ENCODE data around the gene ILF3. TPM values are rescaled to one million over a fixed set of nuclear protein-coding genes. Genes with fewer than 3 reads are reported as not detected.

Gene ILF3
- polyA plus RNA-seq, 2 donors, result 84.2 to 107 TPM

DNA sequence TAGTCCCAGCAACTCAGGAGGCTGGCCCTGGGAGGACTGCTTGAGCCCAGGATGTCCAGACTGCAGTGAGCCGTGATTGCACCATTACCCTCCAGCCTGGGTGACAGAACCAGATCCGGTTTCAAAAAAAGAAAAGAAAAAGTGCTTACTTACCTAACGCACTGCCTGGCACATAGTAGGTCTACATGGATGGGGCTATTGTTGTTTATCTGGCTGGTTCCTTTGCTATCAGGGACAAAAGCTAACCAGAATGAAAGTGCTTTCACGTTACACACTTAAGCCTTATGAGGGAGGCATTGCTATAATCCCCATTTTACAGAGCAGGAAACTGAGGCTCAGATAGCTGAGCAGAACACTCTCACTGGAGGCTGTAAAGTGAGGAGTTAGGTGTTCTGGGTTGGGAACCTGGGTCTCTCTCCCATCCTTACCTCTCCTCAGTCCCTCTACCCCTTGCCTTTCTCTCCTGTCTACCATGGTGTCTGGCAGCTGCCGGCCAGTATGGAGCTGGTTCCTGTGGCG is 66.5 kb downstream of the ILF3 start:
- Histone ChIP-seq H3K36me3 (ENCODE audit: control insufficient read depth in 2 of 2, insufficient read depth in 2 of 2, low read length in 1 of 2) (peaks cover 0 to 6% of the 10 kb centered on the region in 2 donors), H3K9me3 (ENCODE audit: control insufficient read depth in 2 of 2, insufficient read depth in 1 of 2, low read depth in 1 of 2, low read length in 1 of 2) (no peaks in the 10 kb centered on the region), H3K27me3 (ENCODE audit: control insufficient read depth in 1 of 2, insufficient read depth in 2 of 2, low read length in 2 of 2) (no peaks in the 10 kb centered on the region), H3K4me3 (ENCODE audit: low read depth in 1 of 2, low read length in 2 of 2) (no peak overlapping the region), H3K27ac (ENCODE audit: low read depth in 2 of 2, low read length in 1 of 2) (no peak overlapping the region), H3K4me1 (ENCODE audit: control insufficient read depth in 2 of 2, insufficient read depth in 2 of 2, low read length in 1 of 2) (peaks cover 4 to 12% of the 10 kb centered on the region in 2 donors)
- WGBS, 2 donors, result 90 to 94% methylated on average over 6 of the region's 6 CpGs

DNA sequence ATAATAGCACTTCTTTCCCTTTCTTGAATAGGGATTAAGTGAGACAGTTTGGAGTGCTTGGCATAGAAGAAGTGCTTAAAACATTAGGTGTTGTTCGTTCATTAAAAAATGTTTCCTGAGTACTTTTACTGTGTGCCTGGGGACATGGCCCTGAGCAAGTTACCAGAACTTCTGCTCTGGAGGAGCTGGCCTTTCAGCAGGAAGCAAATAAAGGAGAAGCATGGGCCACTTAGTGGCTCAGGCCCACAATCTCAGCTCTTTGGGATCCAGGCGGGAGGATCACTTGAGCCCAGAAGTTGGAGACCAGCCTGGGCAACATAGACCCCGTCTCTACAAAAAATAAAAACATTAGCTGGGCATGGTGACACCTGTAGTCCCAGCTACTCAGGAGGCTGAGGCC is 69.4 kb downstream of the ILF3 start:
- no peak overlapping the region for H3K27ac ChIP-seq (ENCODE audit: low read depth in 2 of 2, low read length in 1 of 2)
- 85 to 88% methylated on average over 3 of the region's 3 CpGs for WGBS, 2 donors
- no peaks in the 10 kb centered on the region for H3K27me3 ChIP-seq (ENCODE audit: control insufficient read depth in 1 of 2, insufficient read depth in 2 of 2, low read length in 2 of 2)

DNA sequence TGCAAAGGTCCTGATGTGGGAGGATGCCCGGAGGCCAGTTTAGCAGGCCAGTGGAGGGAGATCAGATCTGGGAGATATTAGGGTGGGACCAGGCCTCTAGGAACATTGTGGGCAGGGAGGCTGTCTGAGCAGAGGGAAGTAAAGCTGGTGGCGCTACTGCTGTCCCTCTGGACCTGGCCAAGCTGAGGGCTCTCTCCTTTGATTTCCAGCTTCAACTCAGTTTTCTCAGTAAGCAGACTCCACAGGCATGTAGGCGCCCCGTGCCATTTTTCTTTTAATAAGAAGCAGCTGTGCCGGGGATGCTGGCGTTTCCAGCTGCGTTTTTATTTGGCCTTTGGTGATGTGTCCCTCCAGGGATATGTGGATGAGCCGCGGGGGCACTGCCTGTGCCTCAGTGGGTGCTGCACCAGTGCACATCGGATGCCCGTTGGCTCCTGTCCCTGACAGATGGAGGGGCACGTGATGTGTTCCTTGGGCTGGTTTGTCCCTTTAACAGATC is 70.5 kb downstream of the ILF3 start:
- Histone ChIP-seq H3K36me3 (ENCODE audit: control insufficient read depth in 2 of 2, insufficient read depth in 2 of 2, low read length in 1 of 2) (peaks cover 0 to 9% of the 10 kb centered on the region in 2 donors), H3K27me3 (ENCODE audit: control insufficient read depth in 1 of 2, insufficient read depth in 2 of 2, low read length in 2 of 2) (no peaks in the 10 kb centered on the region), H3K9me3 (ENCODE audit: control insufficient read depth in 2 of 2, insufficient read depth in 1 of 2, low read depth in 1 of 2, low read length in 1 of 2) (no peaks in the 10 kb centered on the region), H3K4me1 (ENCODE audit: control insufficient read depth in 2 of 2, insufficient read depth in 2 of 2, low read length in 1 of 2) (peaks cover 3 to 12% of the 10 kb centered on the region in 2 donors), H3K4me3 (ENCODE audit: low read depth in 1 of 2, low read length in 2 of 2) (no peak overlapping the region), H3K27ac (ENCODE audit: low read depth in 2 of 2, low read length in 1 of 2) (peak overlapping the region in 1 of 2 donors; percentile 35)
- 75 to 80% methylated on average over 12 of the region's 12 CpGs for WGBS, 2 donors

More for the DNA sequence above, 69.4 kb downstream of the ILF3 start:
- no peaks in the 10 kb centered on the region for H3K9me3 ChIP-seq (ENCODE audit: control insufficient read depth in 2 of 2, insufficient read depth in 1 of 2, low read depth in 1 of 2, low read length in 1 of 2)
- H3K36me3 ChIP-seq (ENCODE audit: control insufficient read depth in 2 of 2, insufficient read depth in 2 of 2, low read length in 1 of 2), result peaks cover 0 to 6% of the 10 kb centered on the region in 2 donors
- no peak overlapping the region for H3K4me3 ChIP-seq (ENCODE audit: low read depth in 1 of 2, low read length in 2 of 2)
- H3K4me1 ChIP-seq (ENCODE audit: control insufficient read depth in 2 of 2, insufficient read depth in 2 of 2, low read length in 1 of 2), result peaks cover 4 to 18% of the 10 kb centered on the region in 2 donors

DNA sequence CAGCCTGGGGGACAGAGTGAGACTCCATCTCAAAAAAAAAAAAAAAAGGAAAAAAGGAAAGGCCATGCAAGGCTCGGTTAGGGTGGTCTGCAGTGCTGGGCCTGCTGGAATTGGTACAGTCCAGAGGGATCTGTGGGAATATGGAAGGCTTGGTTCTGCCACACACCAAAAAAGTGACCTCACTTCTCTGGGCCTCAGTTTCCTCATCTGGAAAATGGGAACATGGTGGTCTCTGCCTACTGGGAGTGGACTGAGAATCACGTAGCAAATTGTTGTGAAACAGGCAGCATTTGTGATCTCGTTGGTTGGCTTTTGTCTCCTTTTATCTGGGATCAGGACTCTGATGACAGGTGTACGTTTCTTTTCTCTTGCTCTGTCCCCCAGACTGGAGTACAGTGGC is 71.3 kb downstream of the ILF3 start:
- no peak overlapping the region for H3K4me3 ChIP-seq (ENCODE audit: low read depth in 1 of 2, low read length in 2 of 2)
- H3K4me1 ChIP-seq (ENCODE audit: control insufficient read depth in 2 of 2, insufficient read depth in 2 of 2, low read length in 1 of 2), result peaks cover 0 to 9% of the 10 kb centered on the region in 2 donors
- H3K27ac ChIP-seq (ENCODE audit: low read depth in 2 of 2, low read length in 1 of 2), result no peak overlapping the region
- WGBS, 2 donors, result 85 to 87% methylated on average over 4 of the region's 4 CpGs
- peaks cover 0 to 9% of the 10 kb centered on the region in 2 donors for H3K36me3 ChIP-seq (ENCODE audit: control insufficient read depth in 2 of 2, insufficient read depth in 2 of 2, low read length in 1 of 2)
- H3K27me3 ChIP-seq (ENCODE audit: control insufficient read depth in 1 of 2, insufficient read depth in 2 of 2, low read length in 2 of 2), result no peaks in the 10 kb centered on the region
- no peaks in the 10 kb centered on the region for H3K9me3 ChIP-seq (ENCODE audit: control insufficient read depth in 2 of 2, insufficient read depth in 1 of 2, low read depth in 1 of 2, low read length in 1 of 2)

DNA sequence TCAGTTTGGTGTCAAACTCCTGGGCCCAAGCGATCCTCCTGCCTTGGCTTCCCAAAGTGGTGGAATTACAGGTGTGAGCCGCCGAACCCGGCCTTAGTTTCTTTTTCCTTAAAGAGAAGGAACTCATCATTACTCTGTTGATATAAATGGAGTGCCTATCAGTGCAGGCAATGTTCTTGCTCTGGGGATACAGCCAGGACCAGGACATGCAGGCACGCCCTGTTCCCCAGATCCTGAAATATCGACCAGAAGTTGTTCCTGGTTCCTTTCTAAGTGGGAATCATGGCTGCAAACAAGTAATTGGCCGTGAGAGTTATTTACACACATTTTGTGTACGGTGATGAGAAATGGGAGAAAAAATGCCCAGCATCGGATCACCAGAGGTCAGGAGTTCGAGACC is 72.1 kb downstream of the ILF3 start:
- no peak overlapping the region for H3K27ac ChIP-seq (ENCODE audit: low read depth in 2 of 2, low read length in 1 of 2)
- H3K4me1 ChIP-seq (ENCODE audit: control insufficient read depth in 2 of 2, insufficient read depth in 2 of 2, low read length in 1 of 2), result peaks cover 0 to 14% of the 10 kb centered on the region in 2 donors
- WGBS, 2 donors, result 85 to 89% methylated on average over 10 of the region's 10 CpGs

DNA sequence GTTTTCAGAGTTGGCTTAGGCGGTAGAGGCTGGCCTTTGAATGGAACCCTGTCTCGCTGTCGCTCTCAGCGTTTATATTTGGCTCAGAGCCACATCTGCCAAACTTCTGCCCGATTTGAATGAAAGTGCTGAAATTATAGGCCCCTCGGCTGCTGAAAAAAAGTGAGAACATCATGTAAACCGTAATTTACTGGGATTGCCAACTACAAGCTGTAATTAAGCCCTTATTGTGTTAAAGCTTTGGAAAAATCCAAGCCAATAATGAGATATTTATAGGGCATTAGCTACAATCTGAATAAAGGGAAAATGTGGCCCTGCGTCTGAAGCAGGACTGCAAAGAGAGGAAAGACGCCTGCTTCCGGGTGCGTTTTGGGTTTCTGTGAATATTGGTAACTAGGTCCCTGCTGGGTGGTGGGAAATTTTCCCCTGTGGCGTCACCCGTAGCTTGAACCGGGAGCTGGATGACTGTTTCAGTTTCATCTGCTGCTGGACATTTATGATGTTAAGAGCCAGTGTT is 73.6 kb downstream of the ILF3 start:
- Histone ChIP-seq H3K9me3 (ENCODE audit: control insufficient read depth in 2 of 2, insufficient read depth in 1 of 2, low read depth in 1 of 2, low read length in 1 of 2) (no peaks in the 10 kb centered on the region), H3K4me3 (ENCODE audit: low read depth in 1 of 2, low read length in 2 of 2) (no peak overlapping the region), H3K27me3 (ENCODE audit: control insufficient read depth in 1 of 2, insufficient read depth in 2 of 2, low read length in 2 of 2) (no peaks in the 10 kb centered on the region), H3K36me3 (ENCODE audit: control insufficient read depth in 2 of 2, insufficient read depth in 2 of 2, low read length in 1 of 2) (peaks cover 0 to 3% of the 10 kb centered on the region in 2 donors), H3K4me1 (ENCODE audit: control insufficient read depth in 2 of 2, insufficient read depth in 2 of 2, low read length in 1 of 2) (peaks cover 0 to 10% of the 10 kb centered on the region in 2 donors), H3K27ac (ENCODE audit: low read depth in 2 of 2, low read length in 1 of 2) (no peak overlapping the region)
- WGBS, 2 donors, result 73% methylated on average over 14 of the region's 14 CpGs

More for the DNA sequence above, 72.1 kb downstream of the ILF3 start:
- H3K9me3 ChIP-seq (ENCODE audit: control insufficient read depth in 2 of 2, insufficient read depth in 1 of 2, low read depth in 1 of 2, low read length in 1 of 2), result no peaks in the 10 kb centered on the region
- H3K4me3 ChIP-seq (ENCODE audit: low read depth in 1 of 2, low read length in 2 of 2), result no peak overlapping the region
- H3K27me3 ChIP-seq (ENCODE audit: control insufficient read depth in 1 of 2, insufficient read depth in 2 of 2, low read length in 2 of 2), result no peaks in the 10 kb centered on the region
- peaks cover 0 to 6% of the 10 kb centered on the region in 2 donors for H3K36me3 ChIP-seq (ENCODE audit: control insufficient read depth in 2 of 2, insufficient read depth in 2 of 2, low read length in 1 of 2)

DNA sequence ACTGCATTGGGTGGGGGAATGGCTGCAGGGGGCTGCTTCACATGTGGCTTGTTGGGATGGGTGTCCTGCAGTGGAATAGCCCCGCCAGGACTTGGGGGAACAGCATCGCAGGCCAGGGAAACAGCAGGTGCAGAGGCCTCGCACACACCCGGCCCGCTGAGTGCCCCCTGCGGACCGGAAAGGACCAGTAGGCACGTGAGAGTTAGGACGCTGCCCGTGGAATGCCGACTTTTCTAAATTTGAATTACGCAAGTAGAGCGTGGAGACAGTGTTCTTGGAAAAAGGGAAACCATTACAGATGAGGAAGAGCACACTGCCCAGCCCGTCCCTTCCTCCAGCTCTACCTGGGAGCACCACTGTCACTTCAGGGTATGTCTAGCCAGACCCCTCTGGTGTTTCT is 75.3 kb downstream of the ILF3 start:
- H3K36me3 ChIP-seq (ENCODE audit: control insufficient read depth in 2 of 2, insufficient read depth in 2 of 2, low read length in 1 of 2), result peaks cover 0 to 3% of the 10 kb centered on the region in 2 donors
- 91 to 92% methylated on average over 14 of the region's 14 CpGs for WGBS, 2 donors
- H3K27me3 ChIP-seq (ENCODE audit: control insufficient read depth in 1 of 2, insufficient read depth in 2 of 2, low read length in 2 of 2), result no peaks in the 10 kb centered on the region
- no peaks in the 10 kb centered on the region for H3K9me3 ChIP-seq (ENCODE audit: control insufficient read depth in 2 of 2, insufficient read depth in 1 of 2, low read depth in 1 of 2, low read length in 1 of 2)
- H3K4me3 ChIP-seq (ENCODE audit: low read depth in 1 of 2, low read length in 2 of 2), result no peak overlapping the region
- H3K27ac ChIP-seq (ENCODE audit: low read depth in 2 of 2, low read length in 1 of 2), result no peak overlapping the region
- peaks cover 0 to 10% of the 10 kb centered on the region in 2 donors for H3K4me1 ChIP-seq (ENCODE audit: control insufficient read depth in 2 of 2, insufficient read depth in 2 of 2, low read length in 1 of 2)

DNA sequence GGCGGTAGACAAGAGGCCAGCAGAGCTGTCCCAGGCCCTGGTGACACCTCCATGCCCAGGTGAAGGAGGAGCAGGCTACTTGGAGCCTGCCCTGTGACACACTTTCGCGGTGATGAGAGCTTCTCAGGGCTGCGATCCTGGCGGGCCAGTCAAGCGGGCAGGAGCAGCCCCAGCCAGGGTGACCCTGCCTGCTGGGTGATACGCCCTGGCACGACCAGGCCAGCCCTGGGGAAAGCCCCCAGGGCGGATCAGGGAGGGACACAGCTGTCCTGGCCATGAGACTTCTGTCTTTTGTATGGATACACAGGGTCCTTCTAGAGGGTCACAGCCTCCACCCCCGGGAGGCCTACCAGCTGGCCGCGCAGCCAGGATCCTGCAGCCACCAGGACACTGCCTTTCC is 76.8 kb downstream of the ILF3 start:
- Histone ChIP-seq H3K4me1 (ENCODE audit: control insufficient read depth in 2 of 2, insufficient read depth in 2 of 2, low read length in 1 of 2) (peaks cover 0 to 10% of the 10 kb centered on the region in 2 donors), H3K36me3 (ENCODE audit: control insufficient read depth in 2 of 2, insufficient read depth in 2 of 2, low read length in 1 of 2) (peaks cover 0 to 3% of the 10 kb centered on the region in 2 donors), H3K27ac (ENCODE audit: low read depth in 2 of 2, low read length in 1 of 2) (peak overlapping the region; percentile 29 to 44)

DNA sequence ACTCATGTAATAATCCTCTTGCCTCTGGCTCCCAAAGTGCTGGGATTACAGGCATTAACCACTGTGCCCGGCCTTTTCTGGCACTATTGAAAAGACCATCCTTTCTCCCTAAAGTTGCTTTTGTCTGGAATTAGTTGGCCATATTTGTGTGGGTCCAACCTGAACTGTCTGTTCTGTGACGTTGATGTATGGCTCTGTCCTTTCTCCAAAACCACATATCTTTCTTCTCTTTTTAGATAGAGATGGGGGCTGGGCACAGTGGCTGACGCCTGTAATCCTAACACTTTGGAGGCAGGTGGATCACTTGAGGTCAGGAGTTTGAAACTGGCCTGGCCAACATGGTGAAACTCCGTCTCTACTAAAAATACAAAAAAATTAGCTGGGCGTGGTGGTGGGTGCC is 81.6 kb downstream of the ILF3 start:
- H3K36me3 ChIP-seq (ENCODE audit: control insufficient read depth in 2 of 2, insufficient read depth in 2 of 2, low read length in 1 of 2), result peaks cover 0 to 3% of the 10 kb centered on the region in 2 donors
- no peak overlapping the region for H3K4me3 ChIP-seq (ENCODE audit: low read depth in 1 of 2, low read length in 2 of 2)
- H3K4me1 ChIP-seq (ENCODE audit: control insufficient read depth in 2 of 2, insufficient read depth in 2 of 2, low read length in 1 of 2), result peaks cover 0 to 2% of the 10 kb centered on the region in 2 donors
- WGBS, 2 donors, result 79 to 89% methylated on average over 5 of the region's 5 CpGs
- H3K27me3 ChIP-seq (ENCODE audit: control insufficient read depth in 1 of 2, insufficient read depth in 2 of 2, low read length in 2 of 2), result no peaks in the 10 kb centered on the region
- no peaks in the 10 kb centered on the region for H3K9me3 ChIP-seq (ENCODE audit: control insufficient read depth in 2 of 2, insufficient read depth in 1 of 2, low read depth in 1 of 2, low read length in 1 of 2)
- H3K27ac ChIP-seq (ENCODE audit: low read depth in 2 of 2, low read length in 1 of 2), result no peak overlapping the region

More for the DNA sequence above, 76.8 kb downstream of the ILF3 start:
- no peaks in the 10 kb centered on the region for H3K9me3 ChIP-seq (ENCODE audit: control insufficient read depth in 2 of 2, insufficient read depth in 1 of 2, low read depth in 1 of 2, low read length in 1 of 2)
- WGBS, 2 donors, result 81 to 85% methylated on average over 12 of the region's 12 CpGs
- H3K4me3 ChIP-seq (ENCODE audit: low read depth in 1 of 2, low read length in 2 of 2), result no peak overlapping the region
- no peaks in the 10 kb centered on the region for H3K27me3 ChIP-seq (ENCODE audit: control insufficient read depth in 1 of 2, insufficient read depth in 2 of 2, low read length in 2 of 2)

DNA sequence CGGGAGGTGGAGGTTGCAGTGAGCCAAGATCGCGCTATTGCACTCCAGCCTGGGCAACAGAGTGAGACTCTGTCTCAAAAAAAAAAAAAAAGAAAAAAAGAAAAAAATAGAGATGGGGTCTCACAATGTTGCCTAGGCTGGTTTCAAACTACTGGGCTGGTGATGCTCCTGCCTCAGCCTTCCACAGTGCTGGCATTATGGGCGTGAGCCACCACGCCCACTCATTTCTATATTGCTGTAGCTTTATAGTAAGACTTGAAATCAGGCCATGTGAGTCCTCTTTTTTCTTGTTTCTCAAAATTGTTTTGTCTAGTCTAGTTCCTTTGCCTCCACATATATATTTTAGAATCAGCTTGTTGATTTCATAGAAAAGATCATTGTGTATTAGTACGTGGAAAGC is 82.0 kb downstream of the ILF3 start:
- H3K27ac ChIP-seq (ENCODE audit: low read depth in 2 of 2, low read length in 1 of 2), result no peak overlapping the region
- no peaks in the 10 kb centered on the region for H3K9me3 ChIP-seq (ENCODE audit: control insufficient read depth in 2 of 2, insufficient read depth in 1 of 2, low read depth in 1 of 2, low read length in 1 of 2)
- peaks cover 0 to 3% of the 10 kb centered on the region in 2 donors for H3K36me3 ChIP-seq (ENCODE audit: control insufficient read depth in 2 of 2, insufficient read depth in 2 of 2, low read length in 1 of 2)
- no peak overlapping the region for H3K4me3 ChIP-seq (ENCODE audit: low read depth in 1 of 2, low read length in 2 of 2)
- no peaks in the 10 kb centered on the region for H3K27me3 ChIP-seq (ENCODE audit: control insufficient read depth in 1 of 2, insufficient read depth in 2 of 2, low read length in 2 of 2)
- no peaks in the 10 kb centered on the region for H3K4me1 ChIP-seq (ENCODE audit: control insufficient read depth in 2 of 2, insufficient read depth in 2 of 2, low read length in 1 of 2)
- 78 to 88% methylated on average over 6 of the region's 6 CpGs for WGBS, 2 donors

All from esophagus (tissue), 2 donors.